Iris pigment epithelial cell (primary cell): Measurements from ENCODE around the gene SNRPN.
"Not testable (repeated sequence)": the region's sequence is repeated elsewhere in the genome, so short reads cannot be mapped to it uniquely, and the experiment has no call there.

ENCODE experiments used
- DNase-seq: peaks from one replicate; pipeline ENCODE4 v3.0.0-alpha.2; 2011; ENCODE audit warnings: low read depth

The SNRPN gene

DNA sequence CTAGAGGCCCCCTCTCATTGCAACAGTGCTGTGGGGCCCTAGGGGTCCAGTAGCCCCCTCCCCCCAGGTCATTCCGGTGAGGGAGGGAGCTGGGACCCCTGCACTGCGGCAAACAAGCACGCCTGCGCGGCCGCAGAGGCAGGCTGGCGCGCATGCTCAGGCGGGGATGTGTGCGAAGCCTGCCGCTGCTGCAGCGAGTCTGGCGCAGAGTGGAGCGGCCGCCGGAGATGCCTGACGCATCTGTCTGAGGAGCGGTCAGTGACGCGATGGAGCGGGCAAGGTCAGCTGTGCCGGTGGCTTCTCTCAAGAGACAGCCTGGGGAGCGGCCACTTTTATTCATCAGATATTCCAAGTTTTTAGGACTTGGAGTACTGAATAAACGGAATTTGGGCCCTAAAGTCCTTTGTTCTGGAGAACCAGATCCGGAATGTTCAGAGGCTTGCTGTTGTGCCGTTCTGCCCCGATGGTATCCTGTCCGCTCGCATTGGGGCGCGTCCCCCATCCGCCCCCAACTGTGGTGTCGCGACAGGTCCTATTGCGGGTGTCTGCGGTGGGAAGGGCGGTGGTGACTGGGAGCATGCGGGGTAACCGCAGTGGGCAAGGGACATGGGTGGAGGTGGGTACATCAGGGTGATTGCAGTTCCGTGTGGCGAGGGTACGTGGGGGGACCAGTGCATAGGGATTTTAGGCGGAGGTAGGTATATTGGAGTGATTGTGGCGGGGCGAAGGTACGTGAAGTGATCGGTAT lies at the start of gene SNRPN, which contains the start of gene SNURF:
Gene SNRPN (plus strand): TSS at position 205 of the 748 bp plus-strand sequence. CDS start 19,467 bp downstream, outside the sequence.
Gene SNURF (plus strand): TSS at position 205 of the 748 bp plus-strand sequence. CDS start 62 bp downstream, at position 267.
- DNase-seq: peak; percentile 83

DNA sequence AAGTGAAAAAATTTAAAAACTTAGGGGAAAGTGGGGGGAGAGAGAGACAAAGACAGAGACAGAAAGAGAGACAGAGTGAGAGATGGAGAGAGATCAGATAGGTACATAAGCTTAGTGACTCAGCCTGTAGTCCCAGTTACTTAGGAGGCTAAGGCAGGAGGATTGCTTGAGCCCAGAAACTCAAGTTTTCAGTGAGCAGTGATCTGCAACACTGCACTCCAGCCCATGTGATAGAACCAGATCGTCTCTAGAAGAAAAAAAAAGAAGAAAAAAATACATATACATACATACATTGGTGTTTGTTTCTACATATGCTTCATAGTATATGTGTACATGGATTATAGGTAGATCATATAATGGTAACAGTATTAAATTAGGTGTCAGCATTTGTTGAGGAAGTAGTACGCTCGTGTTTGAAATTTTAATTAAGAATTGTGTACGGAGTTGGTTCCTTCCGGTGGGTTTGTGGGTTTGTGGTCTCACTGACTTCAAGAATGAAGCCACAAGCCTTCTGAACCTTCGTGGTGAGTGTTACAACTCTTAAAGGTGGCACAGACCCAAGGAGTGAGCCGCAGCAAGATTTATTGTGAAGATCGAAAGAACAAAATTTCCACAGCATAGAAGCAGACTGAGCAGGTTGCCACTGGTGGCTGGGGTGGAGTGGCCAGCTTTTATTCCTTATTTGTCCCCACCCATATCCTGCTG lies 38.3 kb upstream of the SNRPN start:
- no peak for DNase-seq

DNA sequence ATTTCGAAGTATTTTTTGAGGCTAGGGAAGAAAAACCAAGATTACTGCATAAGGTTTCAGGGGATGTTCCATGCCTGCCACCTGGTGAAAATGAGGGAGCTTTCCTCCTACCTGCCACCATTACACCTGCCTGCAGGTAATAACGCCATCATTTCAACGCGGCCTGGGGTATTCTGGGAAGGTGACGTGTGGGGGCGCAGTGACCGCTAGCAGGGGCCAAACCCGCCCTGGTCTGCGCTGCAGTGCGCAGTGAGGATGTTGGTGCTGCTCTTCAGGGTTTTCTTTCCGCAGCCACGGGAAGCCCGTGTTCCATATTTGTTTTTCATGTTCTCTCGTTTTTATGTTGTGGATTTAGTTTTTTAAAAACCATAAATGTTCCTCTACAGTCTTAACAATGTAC lies 37.4 kb upstream of the SNRPN start:
- DNase-seq: no peak

DNA sequence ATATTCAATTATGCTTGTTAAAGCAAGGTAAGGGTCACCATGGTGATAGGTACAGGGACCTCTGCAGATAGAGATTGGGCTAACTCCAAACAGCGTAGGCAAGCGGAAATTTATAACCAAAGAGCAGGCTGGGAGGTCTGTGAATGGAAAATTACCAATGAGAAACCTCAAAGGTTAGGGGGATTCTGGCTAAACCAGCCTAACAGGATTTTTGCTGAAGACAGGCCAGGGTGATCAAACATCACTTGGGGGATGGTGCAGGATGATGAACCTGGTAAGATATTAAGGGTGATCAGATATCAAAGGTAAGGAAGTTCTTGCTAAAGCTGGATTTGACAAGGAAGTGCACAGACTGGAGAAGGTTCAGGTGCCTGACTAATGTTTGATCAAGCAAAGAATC lies 35.3 kb upstream of the SNRPN start:
- no peak for DNase-seq

DNA sequence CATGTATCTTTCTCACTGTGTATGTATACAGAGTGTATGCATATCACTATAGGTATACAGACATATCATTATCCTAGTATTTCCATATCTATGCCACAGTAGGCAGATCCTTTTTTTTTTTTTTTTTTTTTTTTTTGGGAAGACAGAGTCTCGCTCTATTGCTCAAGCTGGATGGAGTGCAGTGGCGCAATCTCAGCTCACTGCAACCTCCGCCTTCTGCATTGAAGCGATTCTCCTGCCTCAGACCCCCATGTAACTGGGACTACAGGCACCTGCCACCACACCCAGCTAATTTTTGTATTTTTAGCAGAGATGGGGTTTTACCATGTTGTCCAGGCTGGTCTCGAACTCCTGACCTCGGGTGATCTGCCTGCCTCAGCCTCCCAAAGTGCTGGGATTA lies 32.0 kb upstream of the SNRPN start:
- DNase-seq: not testable (repeated sequence)

DNA sequence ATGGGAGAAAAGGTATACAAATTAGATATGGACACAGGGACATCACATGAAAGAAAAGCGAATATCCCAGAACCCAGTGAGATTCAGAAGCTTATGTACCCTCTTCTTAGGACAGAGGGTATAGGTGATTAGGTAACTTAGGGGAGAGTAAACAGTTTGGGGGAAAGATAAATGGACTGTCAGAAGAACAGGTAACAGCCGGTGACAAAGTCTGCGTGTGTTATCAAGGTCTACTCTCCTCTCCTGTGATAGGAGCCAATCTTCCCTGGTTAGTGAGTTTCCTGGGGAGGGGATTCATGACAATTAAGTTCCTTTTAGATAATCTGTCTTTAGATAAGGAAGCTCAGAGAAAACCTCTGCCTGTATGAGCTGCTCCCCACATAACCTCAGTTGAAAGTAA lies 30.6 kb upstream of the SNRPN start:
- DNase-seq: no peak

DNA sequence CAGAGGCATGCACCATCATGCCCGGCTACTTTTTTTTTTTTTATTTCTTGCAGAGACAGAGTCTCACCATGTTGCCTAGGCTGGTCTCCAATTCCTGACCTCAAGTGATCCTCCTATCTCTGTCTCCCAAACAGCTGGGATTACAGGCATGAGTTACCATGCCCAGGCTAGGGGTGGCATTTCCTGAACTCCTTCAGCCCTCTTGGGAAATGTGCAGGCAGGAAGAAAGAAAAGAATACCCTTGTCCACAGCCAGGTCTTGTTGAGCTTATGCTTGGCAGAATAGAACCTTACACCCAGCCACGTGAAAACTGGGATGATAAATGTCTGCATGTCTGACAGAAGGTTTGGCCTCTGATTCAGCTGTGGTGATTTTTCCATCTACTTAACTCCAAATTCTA lies 30.2 kb upstream of the SNRPN start:
- no peak for DNase-seq

DNA sequence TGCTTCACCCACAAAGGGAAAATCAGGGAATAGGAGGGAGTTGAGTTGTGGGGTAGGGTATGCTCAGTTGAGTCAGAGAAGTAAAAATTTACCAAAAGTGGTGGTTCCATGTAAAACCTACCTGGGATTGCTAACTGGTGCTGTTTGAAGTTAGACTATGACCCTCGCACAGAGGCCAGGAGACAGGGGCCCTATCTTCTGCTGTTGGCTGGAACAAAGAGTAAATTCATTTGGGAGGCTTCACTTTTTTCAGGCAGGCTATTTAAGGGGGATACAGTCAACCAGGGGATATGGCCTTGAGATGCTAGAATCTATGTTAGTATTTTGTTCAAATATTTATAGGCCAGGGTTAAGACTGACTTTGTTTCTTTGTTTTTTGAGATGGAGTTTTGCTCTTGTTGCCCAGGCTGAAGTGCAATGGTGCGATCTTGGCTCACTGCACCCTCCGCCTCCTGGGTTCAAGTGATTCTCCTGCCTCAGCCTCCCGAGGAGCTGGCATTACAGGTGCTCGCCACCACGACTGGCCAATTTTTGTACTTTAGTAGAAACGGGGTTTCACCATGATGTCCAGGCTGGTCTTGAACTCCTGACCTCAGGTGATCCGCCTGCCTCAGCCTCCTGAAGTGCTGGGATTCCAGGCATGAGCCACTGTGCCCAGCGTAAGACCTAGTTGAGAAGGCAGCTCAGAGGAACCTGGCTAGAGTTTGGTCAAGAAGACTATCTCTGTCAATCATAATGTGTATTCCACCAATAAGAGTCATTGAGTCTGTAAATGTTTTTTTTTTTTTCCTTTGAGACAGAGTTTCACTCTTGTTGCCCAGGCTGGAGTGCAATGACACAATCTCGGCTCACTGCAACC lies 22.7 kb upstream of the SNRPN start:
- not testable (repeated sequence) for DNase-seq

DNA sequence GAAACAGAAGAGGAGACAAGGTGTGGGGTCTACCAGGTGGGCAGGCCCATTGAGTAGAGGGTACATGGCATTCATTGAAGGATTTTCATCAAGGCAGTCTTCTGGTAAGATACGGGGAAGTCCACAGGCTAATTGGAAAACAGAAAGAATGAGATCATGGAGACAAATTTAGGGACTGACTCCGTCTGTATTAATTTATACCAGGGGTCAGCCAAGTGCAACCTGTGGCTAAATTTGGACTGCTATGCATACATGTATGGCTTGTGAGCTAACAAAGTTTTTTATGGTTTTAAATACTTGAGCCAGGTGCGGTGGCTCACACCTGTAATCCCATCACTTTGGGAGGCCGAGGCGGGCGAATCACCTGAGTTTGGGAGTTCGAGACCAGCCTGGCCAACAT lies 21.1 kb upstream of the SNRPN start:
- DNase-seq: no peak

DNA sequence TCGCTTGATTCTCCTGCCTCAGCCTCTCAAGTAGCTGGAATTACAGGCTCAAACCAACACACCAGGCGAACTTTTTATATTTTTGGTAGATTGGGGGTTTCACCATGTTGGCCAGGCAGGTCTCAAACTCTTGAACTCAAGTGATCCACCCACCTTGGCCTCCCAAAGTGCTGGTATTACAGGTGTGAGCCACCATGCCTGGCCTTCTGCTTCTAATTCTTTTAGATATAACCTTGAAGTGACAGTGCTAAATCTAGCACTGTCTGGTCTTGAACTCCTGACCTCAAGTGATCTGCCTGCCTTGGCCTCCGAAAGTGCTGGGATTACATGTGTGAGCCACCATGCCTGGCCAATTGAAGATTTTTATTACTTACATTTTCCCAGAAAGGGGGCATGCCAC lies 16.6 kb upstream of the SNRPN start:
- DNase-seq: not testable (repeated sequence)

DNA sequence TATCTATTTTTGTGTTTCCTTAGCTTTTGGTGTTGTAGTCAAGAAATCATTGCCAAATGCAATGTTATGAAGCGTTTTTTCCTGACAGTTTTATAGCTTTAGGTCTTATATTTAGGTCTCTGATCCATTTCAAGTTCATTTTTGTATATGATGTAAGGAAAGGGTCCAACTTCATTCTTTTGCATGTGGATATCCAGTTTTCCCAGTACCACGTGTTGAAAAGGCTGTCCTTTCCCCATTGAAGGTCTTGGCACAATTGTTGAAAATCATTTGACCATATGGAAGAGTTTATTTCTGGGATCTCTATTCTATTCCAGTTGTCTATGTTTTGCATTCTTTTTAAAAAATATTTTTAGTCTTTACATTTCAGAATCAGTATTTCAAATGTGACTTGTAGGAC lies 14.6 kb upstream of the SNRPN start:
- no peak for DNase-seq

DNA sequence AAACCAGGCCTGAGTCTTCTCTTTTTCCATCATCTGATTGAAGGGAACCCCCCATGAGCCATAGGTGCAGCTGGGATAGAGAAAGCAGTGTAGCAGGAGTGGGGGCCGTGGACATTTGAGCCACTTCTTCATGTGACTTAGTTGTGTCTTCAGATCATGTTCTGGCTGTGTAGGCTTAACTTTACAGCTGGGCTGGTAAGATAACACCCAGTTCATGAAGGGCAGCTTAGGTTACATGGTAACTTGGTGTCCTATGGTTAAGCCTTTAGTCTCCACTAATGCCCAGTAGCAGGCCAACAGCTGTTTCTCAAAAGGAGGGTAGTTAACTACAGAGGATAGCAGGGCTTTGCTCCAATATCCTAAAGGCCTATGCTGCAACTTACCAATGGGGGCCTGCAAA lies 11.4 kb upstream of the SNRPN start:
- DNase-seq: no peak

DNA sequence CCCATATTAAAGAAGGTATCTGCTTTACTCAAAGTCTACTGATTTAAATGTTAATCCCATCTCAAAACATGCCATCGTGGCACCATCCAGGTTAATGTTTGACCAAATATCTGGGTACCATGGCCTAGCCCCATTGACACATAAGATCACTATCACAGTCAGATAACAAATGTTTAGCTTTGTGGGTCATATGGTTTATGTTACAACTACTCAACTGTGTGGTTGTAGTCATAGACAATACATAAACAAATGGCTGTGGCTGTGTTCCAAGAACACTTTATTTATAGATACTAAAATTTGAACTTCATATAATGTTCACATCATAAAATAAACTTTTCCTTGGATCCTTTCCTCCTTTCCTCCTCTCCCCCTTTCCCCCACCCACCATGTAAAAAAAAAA lies 9.8 kb upstream of the SNRPN start:
- DNase-seq: peak; percentile 11

DNA sequence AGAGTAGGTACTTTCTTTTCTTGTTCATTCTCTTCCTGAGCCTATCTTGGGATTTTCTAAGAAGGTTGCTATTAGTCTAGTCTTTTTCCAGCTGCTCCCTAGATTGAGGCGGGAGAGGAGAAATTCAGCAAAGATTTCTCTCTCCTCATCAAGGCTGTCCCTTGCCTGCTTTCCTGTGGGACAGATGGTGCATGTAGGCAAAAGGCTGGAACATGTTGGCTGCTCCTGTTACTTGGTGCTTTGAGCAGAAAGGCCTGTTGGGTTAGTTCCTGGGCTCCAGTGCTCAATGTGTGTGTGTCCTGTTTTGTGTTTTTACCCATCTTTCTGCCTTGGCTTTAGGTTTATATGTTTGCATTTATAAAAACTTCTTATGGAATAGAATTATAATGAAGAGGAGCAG lies 9.1 kb upstream of the SNRPN start:
- DNase-seq: no peak

DNA sequence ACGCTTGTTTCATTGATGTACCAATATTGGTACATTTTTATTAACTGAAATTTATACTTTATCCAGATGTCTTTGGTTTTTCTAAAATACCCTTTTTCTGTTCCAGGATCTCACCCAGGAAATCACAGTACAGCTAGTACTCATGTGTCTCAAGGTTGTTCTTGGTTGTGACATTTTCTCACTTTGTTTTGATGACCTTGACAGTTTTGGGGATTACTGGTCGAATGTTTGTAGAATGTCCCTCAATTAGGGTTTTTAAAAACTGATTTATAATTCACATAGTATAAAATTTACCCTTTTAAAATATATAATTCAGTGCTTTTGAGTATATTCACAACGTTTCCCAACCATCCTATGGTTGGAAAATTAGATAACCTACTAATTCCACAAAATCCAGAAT lies 6.3 kb upstream of the SNRPN start:
- no peak for DNase-seq

DNA sequence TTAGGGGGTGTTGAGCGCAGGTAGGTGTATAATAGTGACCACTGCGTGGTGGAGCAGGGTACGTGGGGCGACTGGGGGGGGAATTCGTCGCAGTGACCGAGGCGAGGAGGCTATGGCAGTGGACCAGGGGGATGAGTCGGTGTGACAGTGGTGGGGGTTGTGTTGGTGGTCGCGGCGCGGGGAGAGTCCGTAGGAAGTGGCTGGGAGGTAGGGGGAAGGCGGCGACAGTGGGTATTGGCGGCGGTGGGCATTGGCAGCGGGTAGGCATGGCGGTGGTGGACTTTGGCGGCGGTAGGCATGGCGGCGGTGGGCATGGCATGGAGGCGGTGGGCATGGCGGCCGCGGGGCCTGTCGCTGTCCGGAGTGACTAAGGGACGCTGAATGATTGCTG lies 739 bp downstream of the SNRPN start:
- DNase-seq: no peak

DNA sequence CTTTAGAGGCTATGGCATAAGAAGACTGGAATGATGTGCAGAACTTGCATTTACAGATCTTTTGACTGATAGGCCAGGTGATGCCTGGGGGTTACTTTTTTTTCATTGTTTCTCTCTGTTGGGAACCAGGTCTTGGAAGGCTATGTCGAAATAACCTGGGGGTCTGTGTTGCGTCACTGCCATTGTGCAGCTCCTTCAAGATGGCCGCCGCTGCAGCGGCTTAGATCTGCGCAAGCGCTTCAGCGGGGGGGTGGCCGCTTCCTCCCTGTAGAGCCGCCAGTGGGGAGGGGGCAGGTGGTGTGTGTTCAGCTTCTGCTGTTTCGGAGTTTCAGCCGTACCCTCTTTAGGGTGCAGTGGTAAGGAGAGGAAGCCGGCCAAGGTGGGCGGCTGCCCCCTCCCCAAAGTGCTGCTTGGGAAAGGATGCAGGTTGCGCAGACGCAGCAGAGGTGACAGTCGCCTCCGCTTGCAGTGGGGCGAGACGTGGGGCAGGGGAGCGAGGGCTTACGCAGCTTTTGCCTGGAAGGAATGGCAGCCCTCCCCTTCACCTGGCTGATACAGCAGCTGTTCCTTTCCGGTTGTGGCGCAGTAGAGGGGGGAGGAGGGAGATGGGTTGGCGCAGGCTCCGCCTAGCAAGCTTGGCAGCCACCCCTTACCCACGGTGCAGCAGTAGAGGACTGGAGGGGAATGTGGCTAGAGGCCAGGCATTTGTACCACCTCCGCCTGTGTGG lies 1.5 kb downstream of the SNRPN start:
- DNase-seq: peak; percentile 77

DNA sequence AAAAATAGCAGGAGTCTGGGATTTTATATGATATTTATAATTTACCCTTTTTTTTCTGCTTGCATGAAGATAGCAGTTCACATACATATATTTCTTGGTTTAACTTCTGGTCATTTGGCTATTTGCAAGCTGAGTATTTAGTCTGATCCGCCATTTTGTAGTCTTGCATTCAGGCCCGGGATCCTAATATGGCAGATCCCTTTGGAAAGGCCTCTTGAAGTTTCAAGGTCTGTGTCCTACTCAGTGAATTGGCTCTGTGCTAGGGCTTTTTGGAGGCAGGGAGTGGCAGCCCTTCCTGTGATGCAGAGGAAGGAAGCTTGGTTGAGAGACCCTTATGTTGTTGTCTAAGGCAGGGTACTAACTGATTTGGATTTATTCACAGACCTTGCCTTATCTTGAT lies 2.9 kb downstream of the SNRPN start:
- no peak for DNase-seq

DNA sequence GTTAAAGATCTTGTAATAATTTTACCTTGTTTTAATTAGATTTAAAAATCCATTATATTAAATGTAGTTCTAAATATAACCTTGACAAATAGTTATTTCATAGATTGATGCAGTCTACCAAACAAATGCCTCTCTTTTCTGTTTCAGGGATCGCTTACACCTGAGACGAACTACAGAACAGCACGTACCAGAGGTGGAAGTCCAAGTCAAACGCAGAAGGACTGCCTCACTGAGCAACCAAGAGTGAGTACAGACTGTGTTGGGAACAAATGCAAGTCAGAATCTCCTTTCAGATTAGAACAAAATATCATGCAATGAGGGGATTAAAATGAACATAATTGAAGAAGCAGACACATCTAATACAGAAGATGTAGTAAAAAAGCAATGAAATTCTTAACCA lies 7.2 kb downstream of the SNRPN start:
- DNase-seq: no peak

DNA sequence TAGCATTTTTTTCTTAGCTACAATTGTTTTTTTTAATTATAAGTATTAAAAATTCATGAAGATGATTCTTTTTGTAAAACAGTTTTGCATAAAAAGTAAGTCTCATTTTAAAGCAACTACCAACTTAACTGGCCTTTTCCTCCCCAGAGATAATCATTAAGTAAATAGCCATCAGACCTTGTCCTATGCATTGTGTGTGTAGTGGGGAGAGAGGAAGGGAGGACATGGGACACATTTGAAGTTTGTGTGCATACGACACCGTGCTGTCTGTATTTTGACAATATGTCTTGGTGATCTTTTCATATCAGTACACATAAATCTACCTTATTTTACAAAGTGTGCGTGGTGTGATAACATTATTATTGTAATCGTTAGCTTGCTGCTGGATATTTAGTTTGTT lies 8.1 kb downstream of the SNRPN start:
- DNase-seq: no peak

DNA sequence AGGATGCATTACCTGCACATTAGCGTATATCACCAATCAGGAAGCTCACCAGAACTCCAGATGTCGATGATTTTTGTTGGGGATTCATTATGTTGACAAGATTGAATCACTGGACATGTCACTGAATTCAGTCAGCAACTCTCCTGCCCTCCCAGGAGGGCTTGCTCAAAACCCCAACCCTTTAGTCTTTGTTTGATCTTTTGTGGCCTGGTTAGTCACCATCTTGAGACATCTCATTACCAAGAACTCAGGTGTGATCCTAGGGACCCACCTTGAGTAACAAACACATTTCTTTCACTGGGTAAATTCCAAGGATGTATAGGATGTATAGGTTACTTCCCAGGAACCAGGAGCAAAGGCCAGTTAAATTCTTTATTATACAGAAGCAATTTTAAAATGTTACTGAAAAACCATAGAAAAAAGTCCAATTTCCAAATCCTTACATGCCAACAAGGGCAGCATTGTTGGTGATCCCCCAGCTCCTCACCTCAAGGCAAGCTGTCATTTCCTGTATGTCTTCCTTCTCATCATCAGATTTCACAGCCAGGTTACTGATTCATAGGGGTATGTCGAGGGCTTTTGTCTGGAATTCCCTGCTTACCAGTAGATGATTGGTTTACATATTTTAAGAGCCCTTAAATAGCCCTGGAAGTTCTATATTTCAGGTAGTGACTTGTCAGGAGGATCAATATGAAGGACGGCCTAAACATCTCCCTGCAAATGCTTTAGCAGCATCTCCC lies 11.7 kb downstream of the SNRPN start:
- DNase-seq: no peak
